Measurements from ENCODE around the gene SLC35B1.
"Not testable (repeated sequence)": the region's sequence is repeated elsewhere in the genome, so short reads cannot be mapped to it uniquely, and the experiment has no call there.

Gene SLC35B1

DNA sequence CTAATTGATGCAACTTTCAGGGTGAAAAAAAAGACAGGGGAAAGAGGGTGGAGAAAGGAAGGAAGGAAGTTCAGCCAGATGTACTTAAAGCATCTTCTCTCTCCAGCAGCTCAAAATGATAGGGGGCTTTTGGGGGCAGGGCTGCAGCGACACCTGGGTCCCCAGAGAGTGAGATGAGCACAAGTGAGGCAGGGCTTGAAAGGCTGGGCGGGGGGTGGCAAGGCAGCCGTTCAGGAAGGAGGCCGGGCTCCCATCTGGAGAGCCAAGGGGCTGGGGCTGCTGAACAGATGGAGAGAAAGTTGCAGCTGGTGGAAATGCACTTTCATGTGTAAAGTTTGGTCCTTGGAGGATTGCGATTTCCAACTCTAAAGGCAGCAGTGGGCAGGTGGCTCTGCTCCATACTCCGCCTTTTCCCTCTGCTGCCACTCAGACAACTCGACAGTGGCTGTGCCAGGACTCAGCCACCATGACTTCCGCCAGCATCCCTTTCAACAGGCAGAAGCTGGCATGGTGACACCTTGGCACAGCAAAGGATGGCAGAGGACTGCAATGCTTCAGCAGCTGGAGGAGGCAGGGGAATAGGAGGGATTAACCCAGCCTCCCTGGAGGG lies 7.7 kb downstream of the SLC35B1 start:
- no peak for DNase-seq

DNA sequence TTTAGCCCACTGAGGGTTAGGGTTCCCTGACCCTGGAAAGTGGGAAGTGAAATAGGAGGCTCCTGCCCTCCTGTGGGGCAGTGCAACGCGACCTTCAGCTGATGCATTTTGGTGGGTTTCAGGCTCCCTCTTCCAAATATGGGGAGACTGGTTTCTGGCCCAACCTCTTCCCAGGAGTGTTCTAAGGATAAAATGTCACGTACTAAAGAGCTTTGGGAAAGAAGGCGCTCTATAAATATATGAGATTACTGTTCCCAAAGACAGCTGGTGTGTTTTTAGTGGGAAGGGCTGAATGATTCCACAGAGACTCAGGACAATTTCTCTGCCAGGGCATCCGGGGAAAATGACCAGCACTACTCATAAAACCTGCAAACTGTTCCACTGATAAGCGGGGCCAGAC lies 9.8 kb downstream of the SLC35B1 start:
- no peak for DNase-seq

- no peak for DNase-seq
Measured at GRCh38 chr17:49696233-49696761, 11.5 kb downstream of the SLC35B1 start.

- DNase-seq, result no peak
Measured at GRCh38 chr17:49695698-49696232, 12.0 kb downstream of the SLC35B1 start.

- DNase-seq, result peak; percentile 63
Measured at GRCh38 chr17:49694847-49695697, 12.7 kb downstream of the SLC35B1 start.

- no peak for DNase-seq
Measured at GRCh38 chr17:49692751-49693150, 15.0 kb downstream of the SLC35B1 start.

GRCh38 chr17:49691677-49692191 lies 16.0 kb downstream of the SLC35B1 start:
- DNase-seq, result no peak

- DNase-seq, result no peak
Measured at GRCh38 chr17:49691086-49691676, 16.6 kb downstream of the SLC35B1 start.

DNA sequence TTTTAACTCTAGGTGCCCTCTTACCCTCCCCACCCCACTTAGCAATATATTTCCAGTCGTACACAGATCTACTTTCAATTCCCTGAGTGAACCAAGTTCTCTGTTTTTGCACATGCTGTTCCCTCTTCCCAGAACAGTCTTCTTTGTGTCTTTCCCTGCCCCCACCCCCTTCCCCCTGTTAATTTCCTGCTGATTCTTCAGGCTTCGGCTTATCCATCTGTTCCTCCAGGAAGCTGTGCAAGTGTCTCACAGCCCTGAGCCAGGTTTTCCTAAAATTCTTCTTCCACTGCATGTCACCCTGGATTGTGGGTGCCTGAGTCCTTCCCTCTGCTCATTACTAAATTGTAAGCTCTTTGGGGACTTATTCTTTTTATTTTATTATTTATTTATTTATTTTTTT lies 17.5 kb downstream of the SLC35B1 start:
- DNase-seq, result no peak

GRCh38 chr17:49688848-49689247 lies 18.9 kb downstream of the SLC35B1 start:
- DNase-seq, result no peak

GRCh38 chr17:49687878-49688491 lies 19.8 kb downstream of the SLC35B1 start:
- DNase-seq, result no peak

- DNase-seq, result no peak
Measured at GRCh38 chr17:49681106-49681979, 26.4 kb downstream of the SLC35B1 start.

DNA sequence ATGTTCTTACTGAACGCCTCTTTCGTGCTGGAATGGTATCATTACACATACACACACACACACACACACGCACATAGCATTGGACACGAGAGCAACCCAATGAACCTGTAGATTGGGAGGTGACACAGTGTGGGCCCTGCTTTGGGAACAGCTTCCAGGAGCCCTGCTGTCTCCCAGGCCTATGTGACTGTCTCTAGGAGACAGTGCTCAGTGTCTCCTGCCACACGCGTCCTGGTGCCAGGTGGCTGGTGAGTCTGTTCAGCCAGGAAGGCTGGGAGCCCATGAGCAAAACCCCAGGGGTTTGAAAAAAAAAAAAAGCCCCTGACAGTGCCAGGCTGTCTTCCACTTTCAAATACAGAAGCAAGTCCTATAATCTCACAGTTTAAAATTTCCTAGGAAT lies 27.4 kb downstream of the SLC35B1 start:
- no peak for DNase-seq

DNA sequence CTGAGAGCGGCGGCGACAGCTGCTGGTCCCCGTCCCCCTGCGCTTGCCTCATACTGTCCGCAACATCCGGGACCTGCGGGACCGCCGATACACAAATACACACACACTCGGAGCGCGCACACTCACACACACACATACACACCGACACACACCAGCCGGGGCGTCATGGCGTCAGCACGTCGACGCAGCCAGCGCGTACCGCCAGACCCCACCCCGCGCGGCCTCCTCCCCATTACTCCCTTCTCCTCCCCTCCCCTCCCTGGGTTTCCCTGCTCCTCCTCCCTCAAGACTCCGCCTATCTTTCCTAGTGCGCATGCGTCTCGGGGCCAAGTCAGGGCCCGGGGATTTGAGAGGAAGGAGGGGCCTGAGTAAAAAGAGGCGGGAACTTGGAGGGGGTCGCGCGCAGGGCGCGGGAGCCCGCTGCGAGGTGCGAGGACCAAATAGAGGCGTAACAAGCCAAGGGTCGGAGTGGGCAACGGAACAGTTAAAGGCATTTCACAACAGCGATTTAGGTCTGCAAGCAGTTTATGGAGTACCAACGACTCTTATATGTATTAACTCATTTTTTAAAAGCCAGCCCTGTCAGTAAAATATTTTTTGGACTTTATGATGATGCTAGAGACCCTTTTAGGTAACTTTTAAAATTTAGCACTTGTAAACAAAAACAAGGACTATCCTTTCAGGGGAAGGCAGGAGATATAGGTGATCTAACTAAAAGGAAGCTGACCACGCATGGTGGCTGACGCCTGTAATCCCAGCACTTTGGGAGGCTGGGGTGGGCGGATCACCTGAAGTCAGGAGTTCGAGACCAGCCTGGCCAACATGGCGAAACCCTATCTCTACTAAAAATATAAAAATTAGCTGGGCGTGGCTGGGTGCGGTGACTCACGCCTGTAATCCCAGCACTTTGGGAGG lies 29.6 kb downstream of the SLC35B1 start, which contains the start of gene SPOP:
Gene SPOP (minus strand): TSS at position 165 of the 915 bp plus-strand sequence. CDS start 55,287 bp downstream, outside the sequence.
- peak; percentile 100 for DNase-seq

GRCh38 chr17:49677134-49677932 lies 30.4 kb downstream of the SLC35B1 start:
- peak; percentile 95 for DNase-seq

GRCh38 chr17:49676276-49676868 lies 31.4 kb downstream of the SLC35B1 start:
- no peak for DNase-seq

GRCh38 chr17:49674507-49674906 lies 33.3 kb downstream of the SLC35B1 start:
- DNase-seq, result no peak

DNA sequence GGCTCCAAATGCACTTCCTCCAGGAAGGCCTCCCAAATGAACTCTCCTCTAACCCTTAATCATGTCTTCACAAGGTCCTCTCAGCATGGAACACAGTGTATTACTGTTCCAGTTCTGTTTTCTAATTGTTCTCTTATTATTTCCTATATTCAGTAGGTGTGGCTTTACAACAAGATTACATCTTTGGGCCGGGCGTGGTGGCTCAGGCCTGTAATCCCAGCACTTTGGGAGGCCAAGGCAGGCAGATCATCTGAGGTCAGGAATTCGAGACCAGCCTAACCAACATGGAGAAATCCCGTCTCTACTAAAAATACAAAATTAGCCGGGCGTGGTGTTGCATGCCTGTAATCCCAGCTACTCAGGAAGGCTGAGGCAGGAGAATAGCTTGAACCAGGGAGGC lies 34.1 kb downstream of the SLC35B1 start:
- DNase-seq, result not testable (repeated sequence)

GRCh38 chr17:49670641-49671040 lies 37.1 kb downstream of the SLC35B1 start:
- DNase-seq, result no peak

Measured in left hindlimb (tissue), 1 donor.